HG02885 (cell line): ENCODE measurements around the gene SWAP70.

Source experiments
- ATAC-seq: cut with Tn5 transposase; IDR thresholded peaks from one replicate; pipeline ENCODE4 v1.9.1; 2021; ENCODE audit warnings: mild to moderate bottlenecking; ENCODE audit not compliant: unreplicated experiment, poor library complexity

SWAP70 gene

GRCh38 chr11:9745411-9746211 lies 81.7 kb downstream of the SWAP70 start:
- peak; percentile 60 for ATAC-seq

DNA sequence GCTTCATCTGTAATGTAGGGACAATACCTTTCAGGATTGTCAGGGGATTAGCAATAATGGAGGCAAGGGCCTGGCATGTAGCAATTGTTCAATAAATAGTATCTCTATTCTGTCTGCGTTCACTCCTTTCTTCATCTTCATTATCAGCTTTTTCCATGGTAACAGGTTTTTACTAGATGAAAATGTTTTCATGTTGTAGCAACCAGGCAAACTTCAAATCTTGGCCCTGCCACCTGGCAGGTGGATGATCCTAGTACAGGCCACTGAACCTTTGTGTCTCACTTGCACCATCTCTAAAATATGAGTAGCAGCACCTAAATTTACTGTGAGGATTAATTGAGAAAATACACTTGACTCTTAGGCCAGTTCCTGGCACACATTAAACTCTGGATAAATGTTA lies 83.4 kb downstream of the SWAP70 start:
- no peak for ATAC-seq

DNA sequence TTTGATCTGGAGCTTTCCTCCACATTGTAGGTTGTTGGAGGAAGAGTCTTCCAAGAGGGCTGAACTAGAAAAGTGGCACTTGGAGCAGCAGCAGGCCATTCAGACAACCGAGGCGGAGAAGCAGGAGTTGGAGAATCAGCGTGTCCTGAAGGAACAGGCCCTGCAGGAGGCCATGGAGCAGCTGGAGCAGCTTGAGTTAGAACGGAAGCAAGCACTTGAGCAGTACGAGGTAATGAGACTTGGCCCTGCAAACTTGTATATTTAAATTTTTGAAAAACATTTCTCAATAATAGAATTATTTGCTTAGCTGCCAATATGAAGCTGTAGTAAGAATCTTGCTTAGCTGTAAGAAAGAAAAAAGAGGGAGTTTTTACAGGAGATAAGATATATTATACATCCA lies 84.0 kb downstream of the SWAP70 start:
- ATAC-seq: no peak

DNA sequence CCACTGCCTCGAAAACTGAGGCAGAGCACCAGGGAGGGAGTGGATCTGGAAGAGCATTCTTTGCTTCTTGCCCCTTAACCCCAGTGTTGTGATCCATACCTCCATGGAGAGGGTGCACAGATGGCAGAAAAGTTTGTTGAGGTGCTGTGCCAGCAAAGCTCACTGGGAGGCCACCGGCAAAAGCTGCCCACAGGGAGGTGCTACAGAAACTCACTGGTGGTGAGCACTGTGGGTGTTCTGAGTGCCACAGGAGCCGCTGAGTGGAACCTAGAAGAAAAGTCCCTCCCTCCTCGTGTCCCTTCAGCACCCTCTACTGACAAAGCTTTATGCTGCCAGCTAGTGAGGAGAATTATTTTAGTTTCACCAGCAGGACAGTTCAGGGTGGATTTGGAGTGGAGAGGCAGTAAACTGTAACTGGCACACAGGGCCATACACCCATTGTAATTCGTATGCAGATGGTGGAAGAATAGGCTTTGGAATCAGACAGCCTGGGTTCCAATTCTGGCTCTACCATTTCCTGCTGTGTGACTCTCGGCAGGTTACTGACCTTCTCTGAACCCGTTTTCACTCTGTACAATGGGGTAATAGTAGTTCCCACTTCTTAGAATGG lies 84.6 kb downstream of the SWAP70 start:
- ATAC-seq: peak; percentile 70

- ATAC-seq: no peak
Measured at GRCh38 chr11:9750551-9750950, 86.7 kb downstream of the SWAP70 start.

DNA sequence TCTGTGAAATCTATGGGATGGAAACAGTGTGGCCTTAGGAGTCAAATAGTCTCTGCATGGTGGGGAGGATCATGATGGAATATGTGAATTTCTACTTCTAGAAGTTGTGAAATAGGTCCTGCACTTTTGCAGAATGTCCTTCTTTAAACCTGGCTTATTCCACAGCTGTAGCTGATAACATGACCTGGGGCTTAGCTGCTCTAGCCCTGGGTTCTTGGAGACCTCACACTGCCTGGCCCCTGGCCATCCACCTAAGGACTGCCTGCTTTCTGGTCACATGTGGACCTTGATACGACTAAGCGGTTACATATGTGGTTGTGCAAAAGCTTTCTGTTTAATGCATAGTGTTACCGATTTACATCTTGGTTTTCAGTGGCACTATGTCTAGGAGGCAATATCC lies 88.2 kb downstream of the SWAP70 start:
- ATAC-seq: no peak

- ATAC-seq: no peak
Measured at GRCh38 chr11:9753021-9753420, 89.1 kb downstream of the SWAP70 start.

GRCh38 chr11:9754010-9754471 lies 90.2 kb downstream of the SWAP70 start:
- ATAC-seq: no peak

- no peak for ATAC-seq
Measured at GRCh38 chr11:9755561-9756185, 91.8 kb downstream of the SWAP70 start.

DNA sequence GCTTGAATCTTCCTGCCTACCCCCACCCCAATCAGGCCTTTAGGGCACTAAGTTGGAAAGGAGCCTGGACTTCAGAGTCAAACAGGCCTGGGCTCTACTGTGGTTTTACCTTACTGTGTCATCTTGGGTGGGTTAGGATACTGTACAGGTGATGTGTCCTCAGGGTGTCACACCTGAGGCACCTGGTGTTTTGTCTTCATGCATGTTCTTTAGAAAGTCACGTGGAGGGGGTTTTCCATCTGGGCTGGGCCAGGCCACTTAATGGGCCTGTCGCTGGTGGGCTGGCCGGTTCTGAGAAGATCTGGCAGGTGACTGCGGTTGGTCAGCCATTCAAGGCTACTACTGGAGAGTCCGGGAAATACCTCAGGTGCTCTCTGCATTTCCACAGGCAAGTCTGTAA lies 92.6 kb downstream of the SWAP70 start:
- no peak for ATAC-seq

- ATAC-seq: no peak
Measured at GRCh38 chr11:9756878-9757277, 93.0 kb downstream of the SWAP70 start.

GRCh38 chr11:9757809-9758636 lies 94.1 kb downstream of the SWAP70 start:
- peak; percentile 72 for ATAC-seq

- ATAC-seq: peak; percentile 44
Measured at GRCh38 chr11:9758637-9759518, 95.0 kb downstream of the SWAP70 start.

DNA sequence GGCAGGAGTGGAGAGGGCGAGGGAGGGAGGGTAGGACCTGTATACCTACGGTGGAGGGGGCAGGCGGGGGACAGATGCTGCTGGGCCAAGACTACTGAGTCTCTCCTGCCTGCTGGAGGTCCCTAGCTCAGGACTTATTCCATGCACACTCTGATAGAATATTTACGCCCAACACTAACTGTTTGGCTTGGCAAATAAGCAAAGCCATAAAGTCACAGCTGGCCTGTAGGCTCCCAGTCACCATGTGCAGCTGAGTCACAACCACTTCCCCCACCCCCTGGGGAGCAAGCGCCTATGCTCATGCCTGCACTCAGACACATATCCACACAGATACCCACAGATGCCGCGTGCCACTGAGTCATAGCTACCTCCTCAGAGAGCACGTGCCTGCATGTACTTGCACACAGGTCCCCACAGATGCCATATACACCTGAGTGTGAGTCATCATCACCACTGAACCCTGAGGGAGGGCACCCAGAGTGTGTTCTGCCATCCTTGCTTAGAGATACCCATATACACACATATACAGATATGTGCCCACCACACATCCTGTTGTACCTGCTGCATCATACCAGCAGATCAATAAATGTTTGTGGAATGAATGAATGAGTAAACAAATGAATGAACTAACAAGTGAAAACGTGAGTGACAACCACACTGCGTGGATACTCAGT lies 95.8 kb downstream of the SWAP70 start:
- ATAC-seq: peak; percentile 29

- ATAC-seq: no peak
Measured at GRCh38 chr11:9760193-9760575, 96.3 kb downstream of the SWAP70 start.

- no peak for ATAC-seq
Measured at GRCh38 chr11:9761441-9761945, 97.6 kb downstream of the SWAP70 start.

DNA sequence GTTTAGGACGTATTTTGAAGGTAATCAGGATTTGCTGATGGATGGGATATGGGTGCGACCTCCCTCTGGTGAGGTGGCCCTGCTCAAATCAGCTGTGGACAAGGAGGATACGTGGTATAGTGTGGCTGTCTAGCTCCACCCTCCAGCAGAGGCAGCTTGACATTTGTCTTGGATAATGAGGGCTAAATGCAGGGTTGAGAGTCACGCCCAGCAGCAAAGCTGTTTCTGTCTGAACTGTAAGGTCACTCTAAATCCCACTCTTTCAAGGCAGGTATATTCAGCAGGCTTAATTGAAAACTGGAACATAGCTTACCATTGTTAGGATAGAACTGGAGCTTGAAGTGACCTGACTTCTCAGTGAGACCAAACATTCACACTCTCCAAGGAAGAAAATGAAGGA lies 98.7 kb downstream of the SWAP70 start:
- no peak for ATAC-seq

GRCh38 chr11:9763301-9763700 lies 99.4 kb downstream of the SWAP70 start:
- no peak for ATAC-seq
